SJCRH30 (cell line): ENCODE results near the gene PGM5. TPM values are rescaled to one million over a fixed set of nuclear protein-coding genes. Genes with fewer than 3 reads are reported as not detected.

ENCODE experiments used
- DNase-seq, 2 experiments: peaks; one replicate each; pipeline ENCODE4 v3.0.0-alpha.2; 2015 to 2020
- H3K27ac ChIP-seq: fragments of 250-450 bp; sonication (Bioruptor Pico); 2 replicates; pipeline ENCODE4 v1.5.1; 2020; ENCODE audit warnings: mild to moderate bottlenecking, moderate library complexity
- H3K27me3 ChIP-seq: fragments of 250-450 bp; sonication (Bioruptor Pico); 2 replicates; pipeline ENCODE4 v1.5.1; 2020; ENCODE audit warnings: mild to moderate bottlenecking, moderate library complexity
- H3K36me3 ChIP-seq: fragments of 250-450 bp; sonication (Bioruptor Pico); 2 replicates; pipeline ENCODE4 v1.5.1; 2020; ENCODE audit warnings: mild to moderate bottlenecking, moderate library complexity
- H3K4me1 ChIP-seq: fragments of 250-450 bp; sonication (Bioruptor Pico); 2 replicates; pipeline ENCODE4 v1.5.1; 2020; ENCODE audit warnings: mild to moderate bottlenecking, moderate library complexity
- H3K4me3 ChIP-seq: fragments of 250-450 bp; sonication (Bioruptor Pico); 2 replicates; pipeline ENCODE4 v1.5.1; 2020; ENCODE audit warnings: mild to moderate bottlenecking, moderate library complexity
- H3K9me3 ChIP-seq: fragments of 250-450 bp; sonication (Bioruptor Pico); replicated peaks from 2 replicates; pipeline ENCODE4 v1.5.1; 2020; ENCODE audit warnings: mild to moderate bottlenecking, moderate library complexity
- total RNA-seq: library from RNA; depleted of rRNA; stranded (reverse); fragments of >200 nt; shearing (Covaris generic); gene quantifications from 2 replicates; pipeline ENCODE4 v1.2.3, GENCODE V29; 2014

PGM5 gene
- total RNA-seq, 1 experiment from 2014 or later = 119 TPM

DNA sequence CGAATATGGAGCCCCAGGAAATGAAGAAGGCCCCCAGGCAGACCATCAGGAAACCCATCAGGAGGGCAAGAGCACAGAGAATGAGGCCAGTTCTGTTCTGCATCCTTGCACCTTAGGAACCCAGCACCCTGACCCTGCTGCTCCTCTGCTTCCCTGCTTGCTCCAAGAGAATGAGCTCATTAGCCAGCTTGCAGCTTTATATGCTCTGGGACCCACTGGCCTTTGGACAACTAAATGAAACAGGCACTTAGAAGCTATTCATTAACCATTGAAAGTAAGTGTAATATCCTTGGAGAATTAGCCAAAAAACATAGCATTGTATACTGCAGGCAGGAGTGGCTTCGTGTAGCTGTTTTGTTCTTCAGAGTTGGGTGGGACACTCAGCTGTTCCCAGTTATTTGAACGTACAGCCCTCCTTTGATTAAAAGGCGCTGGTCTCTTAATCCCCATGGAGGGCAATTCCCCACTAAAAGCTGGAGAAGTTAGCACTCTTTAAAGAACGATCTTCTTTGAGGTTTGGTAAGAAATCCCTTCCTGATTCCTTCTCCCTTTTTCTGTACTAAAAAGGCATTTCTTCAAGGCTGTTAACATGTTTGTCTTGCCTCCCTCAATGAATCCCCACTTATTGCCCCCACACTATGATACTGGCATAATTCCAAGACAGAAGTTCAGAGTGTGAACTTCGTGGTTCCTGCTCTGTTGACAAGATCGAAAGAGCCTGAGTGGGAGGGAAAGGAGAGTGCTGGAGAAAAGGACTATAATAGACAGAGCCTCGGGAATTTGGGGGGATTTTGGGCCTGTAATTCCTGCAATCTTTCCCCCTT is 184.5 kb downstream of the PGM5 start, which contains the start of gene TMEM252:
TSS of gene TMEM252 (minus strand) at position 172 of the 824 bp plus-strand sequence. CDS start at position 103, 69 bp downstream.
- H3K9me3 ChIP-seq = no peaks in the 10 kb centered on the region; the same call in 1 of the 2 replicates
- H3K4me3 ChIP-seq = peak within 1 kb of the TSS; percentile 23
- peaks cover 52% of the 10 kb centered on the region for H3K4me1 ChIP-seq
- DNase-seq = peak; percentile 76 to 93
- no peaks in the 10 kb centered on the region for H3K27me3 ChIP-seq
- no peaks in the 10 kb centered on the region for H3K36me3 ChIP-seq
- H3K27ac ChIP-seq = peak within 1 kb of the TSS; percentile 80

- Histone ChIP-seq H3K36me3 (no peaks in the 10 kb centered on the region), H3K4me3 (peak overlapping the region; percentile 23), H3K4me1 (peaks cover 58% of the 10 kb centered on the region), H3K27me3 (no peaks in the 10 kb centered on the region), H3K9me3 (no peaks in the 10 kb centered on the region; the same call in 1 of the 2 replicates), H3K27ac (peak overlapping the region; percentile 80)
- DNase-seq = no peak
Measured at GRCh38 chr9:68541568-68541967, 185.2 kb downstream of the PGM5 start.

DNA sequence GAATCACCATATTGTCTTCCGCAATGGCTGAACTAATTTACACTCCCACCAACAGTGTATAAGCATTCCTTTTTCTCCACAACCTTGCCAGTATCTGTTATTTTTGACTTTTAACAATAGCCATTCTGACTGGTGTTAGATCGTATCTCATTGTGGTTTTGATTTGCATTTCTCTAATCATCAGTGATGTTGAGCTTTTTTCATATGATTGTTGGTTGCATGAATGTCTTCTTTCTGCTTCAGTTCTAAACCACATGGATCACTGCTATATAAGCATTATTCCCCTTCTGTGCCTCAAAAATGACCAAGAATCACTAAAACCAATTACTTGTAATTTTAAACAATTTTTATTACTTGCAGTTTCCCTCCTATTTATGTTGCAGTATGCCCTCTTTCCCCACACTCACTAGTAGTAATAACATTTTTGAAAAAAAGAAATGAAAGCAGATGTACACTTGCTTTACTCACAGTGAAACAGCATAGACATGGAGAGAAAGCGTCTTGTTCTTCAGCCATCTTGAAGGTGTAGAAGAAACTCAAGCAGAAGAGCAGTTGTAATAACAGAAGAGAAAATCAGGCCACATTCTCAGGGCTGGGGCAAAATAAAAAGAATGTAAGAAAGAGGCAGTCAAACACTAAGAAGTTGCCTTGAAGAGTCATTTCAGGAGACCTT is 188.8 kb downstream of the PGM5 start:
- Histone ChIP-seq H3K4me3 (no peak overlapping the region), H3K27ac (peak overlapping the region; percentile 88), H3K4me1 (peaks cover 70% of the 10 kb centered on the region), H3K9me3 (no peaks in the 10 kb centered on the region), H3K36me3 (no peaks in the 10 kb centered on the region), H3K27me3 (no peaks in the 10 kb centered on the region)
- DNase-seq = no peak

- Histone ChIP-seq H3K4me1 (peaks cover 53% of the 10 kb centered on the region), H3K4me3 (peak overlapping the region; percentile 22), H3K27me3 (no peaks in the 10 kb centered on the region), H3K9me3 (no peaks in the 10 kb centered on the region), H3K27ac (peak overlapping the region; percentile 88), H3K36me3 (no peaks in the 10 kb centered on the region)
- peak; percentile 90 to 98 for DNase-seq
Measured at GRCh38 chr9:68546596-68547390, 190.4 kb downstream of the PGM5 start.

GRCh38 chr9:68547417-68547816 is 191.0 kb downstream of the PGM5 start:
- H3K4me1 ChIP-seq = peaks cover 55% of the 10 kb centered on the region
- no peaks in the 10 kb centered on the region for H3K36me3 ChIP-seq
- DNase-seq = peak in 1 of 2 experiments; percentile 55
- peak overlapping the region; percentile 88 for H3K27ac ChIP-seq
- no peaks in the 10 kb centered on the region for H3K27me3 ChIP-seq
- H3K9me3 ChIP-seq = no peaks in the 10 kb centered on the region
- H3K4me3 ChIP-seq = peak overlapping the region; percentile 22; the same call in 1 of the 2 replicates

DNA sequence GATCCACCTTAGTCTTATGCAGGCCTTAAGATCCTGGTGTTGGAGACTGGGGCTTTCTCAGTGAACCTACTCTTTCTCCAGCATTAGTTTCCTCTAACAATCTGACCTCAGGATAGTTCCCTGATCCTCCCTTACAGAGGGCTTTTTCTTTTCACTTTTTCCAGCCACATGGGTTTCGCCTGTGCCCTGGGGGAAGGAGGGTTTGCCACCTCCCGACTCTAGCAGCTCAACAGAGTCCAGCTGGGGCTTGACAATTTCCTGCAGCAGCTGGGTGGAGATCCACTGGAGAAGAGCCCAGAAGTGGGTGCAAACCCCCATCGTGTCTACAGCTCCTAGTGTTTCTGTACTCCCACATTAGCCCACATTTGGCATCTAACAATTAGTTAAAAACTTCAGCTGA is 191.8 kb downstream of the PGM5 start:
- H3K27ac ChIP-seq = peak overlapping the region; percentile 88

GRCh38 chr9:68551191-68551590 is 194.8 kb downstream of the PGM5 start:
- H3K9me3 ChIP-seq = no peaks in the 10 kb centered on the region
- no peaks in the 10 kb centered on the region for H3K36me3 ChIP-seq
- H3K27me3 ChIP-seq = no peaks in the 10 kb centered on the region
- no peak overlapping the region for H3K4me3 ChIP-seq
- DNase-seq = no peak
- peaks cover 56% of the 10 kb centered on the region for H3K4me1 ChIP-seq
- no peak overlapping the region for H3K27ac ChIP-seq

More for the DNA sequence above, 191.8 kb downstream of the PGM5 start:
- H3K27me3 ChIP-seq = no peaks in the 10 kb centered on the region
- peaks cover 62% of the 10 kb centered on the region for H3K4me1 ChIP-seq
- H3K36me3 ChIP-seq = no peaks in the 10 kb centered on the region
- peak; percentile 75 to 91 for DNase-seq
- H3K4me3 ChIP-seq = no peak overlapping the region; the same call in 1 of the 2 replicates
- no peaks in the 10 kb centered on the region for H3K9me3 ChIP-seq

GRCh38 chr9:68552700-68553476 is 196.5 kb downstream of the PGM5 start:
- no peaks in the 10 kb centered on the region for H3K36me3 ChIP-seq
- H3K9me3 ChIP-seq = no peaks in the 10 kb centered on the region
- H3K27me3 ChIP-seq = no peaks in the 10 kb centered on the region
- no peak overlapping the region for H3K4me3 ChIP-seq
- DNase-seq = peak in 1 of 2 experiments; percentile 70
- H3K4me1 ChIP-seq = peaks cover 41% of the 10 kb centered on the region
- peak overlapping the region; percentile 44 for H3K27ac ChIP-seq

DNA sequence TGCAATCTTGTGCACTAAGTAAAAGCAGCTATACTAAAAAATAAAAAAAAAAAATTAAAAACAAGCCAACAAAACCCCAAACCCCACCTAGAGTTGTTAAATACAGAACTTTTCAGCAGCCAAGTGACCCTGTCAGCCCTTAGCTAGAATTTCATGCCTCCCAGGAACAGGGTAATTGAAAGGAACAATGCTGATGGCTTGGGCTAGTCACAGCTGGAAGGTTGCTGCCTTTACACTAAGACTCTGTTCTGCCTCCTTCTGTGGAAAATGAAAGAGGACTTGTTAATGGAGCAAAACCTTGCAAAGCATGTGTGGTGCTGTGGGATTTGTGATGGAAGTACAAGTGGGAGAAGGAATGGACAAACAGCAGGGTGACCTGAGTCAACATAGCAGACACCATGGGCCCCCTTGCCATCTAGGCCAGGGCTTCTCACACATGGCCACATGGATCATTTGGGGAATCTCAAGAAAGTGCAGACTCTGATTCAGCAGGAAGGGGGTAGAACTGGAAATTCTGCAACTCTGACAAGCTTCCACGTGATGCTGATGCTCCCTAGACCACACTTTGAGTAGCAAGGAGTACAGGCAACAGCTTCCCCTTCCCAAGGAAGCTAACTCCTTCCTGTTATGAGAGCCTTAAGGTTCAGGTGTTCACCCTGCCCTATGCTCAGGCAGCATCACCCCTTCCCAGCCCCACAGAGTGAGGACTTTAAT is 199.2 kb downstream of the PGM5 start:
- Histone ChIP-seq H3K4me3 (no peak overlapping the region), H3K27me3 (no peaks in the 10 kb centered on the region), H3K36me3 (no peaks in the 10 kb centered on the region), H3K9me3 (no peaks in the 10 kb centered on the region), H3K4me1 (peaks cover 35% of the 10 kb centered on the region), H3K27ac (no peak overlapping the region)
- DNase-seq = peak in 1 of 2 experiments; percentile 37

DNA sequence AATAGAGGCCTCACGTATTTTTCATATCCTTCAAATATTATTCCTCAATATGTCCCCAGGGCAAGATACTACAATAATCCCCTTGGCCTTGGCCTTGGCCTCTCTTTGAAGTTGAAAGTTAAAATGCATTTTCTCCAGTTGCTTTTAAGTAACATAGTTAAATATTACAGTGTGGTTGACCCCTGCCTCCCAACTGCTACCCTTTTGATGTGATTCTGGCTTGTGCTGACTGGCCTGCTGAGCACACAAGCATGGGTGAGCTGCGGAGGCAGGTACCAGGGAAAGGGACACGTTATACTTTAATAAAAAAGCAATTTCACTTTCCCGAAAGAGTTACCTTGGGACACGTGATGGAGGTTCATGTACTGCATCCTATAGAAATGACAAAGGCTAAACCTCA is 202.1 kb downstream of the PGM5 start:
- DNase-seq = no peak
- no peaks in the 10 kb centered on the region for H3K9me3 ChIP-seq
- no peaks in the 10 kb centered on the region for H3K36me3 ChIP-seq

DNA sequence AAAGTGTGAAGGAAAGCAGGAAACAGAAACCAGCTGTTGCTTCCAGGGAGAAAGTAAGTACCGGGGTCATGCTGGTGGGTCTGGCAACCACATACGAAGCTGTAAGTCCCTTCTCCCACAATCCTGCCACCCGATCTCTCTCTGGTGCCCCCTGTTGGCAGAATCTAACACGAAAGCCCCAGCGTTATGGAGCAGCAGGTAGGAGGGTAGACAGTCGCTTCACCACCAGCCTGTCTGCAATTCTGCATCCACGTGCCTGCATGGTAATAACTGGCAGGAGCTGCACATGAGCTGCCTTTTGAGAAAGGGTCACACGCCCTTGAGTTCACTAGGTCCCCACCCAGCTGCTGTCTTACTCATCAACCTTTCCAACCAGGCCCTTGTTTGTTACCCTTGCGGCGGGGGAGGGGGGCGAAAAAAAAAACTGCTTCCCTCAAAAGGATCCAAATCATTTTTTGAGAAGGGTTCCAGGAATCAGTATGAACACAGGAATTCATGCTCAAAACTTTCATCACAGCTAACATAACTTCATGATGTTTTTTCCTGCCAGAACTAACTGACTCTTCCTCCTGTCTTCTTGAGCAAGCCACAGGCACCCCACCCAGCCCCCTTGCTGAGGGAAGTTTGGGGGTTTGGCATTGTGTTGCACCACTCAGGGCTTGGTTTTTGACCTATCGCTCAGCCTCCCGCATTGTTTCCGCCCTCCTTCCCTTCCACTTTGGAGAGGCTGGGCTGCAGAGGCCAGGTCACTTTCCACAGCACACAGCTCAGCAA is 203.8 kb downstream of the PGM5 start:
- Histone ChIP-seq H3K4me3 (no peak overlapping the region), H3K27me3 (no peaks in the 10 kb centered on the region), H3K27ac (no peak overlapping the region), H3K36me3 (no peaks in the 10 kb centered on the region), H3K9me3 (no peaks in the 10 kb centered on the region), H3K4me1 (peaks cover 11% of the 10 kb centered on the region; the same call in 1 of the 2 replicates)
- peak; percentile 68 to 86 for DNase-seq

More for the DNA sequence above, 202.1 kb downstream of the PGM5 start:
- no peak overlapping the region for H3K27ac ChIP-seq
- H3K27me3 ChIP-seq = no peaks in the 10 kb centered on the region
- peaks cover 18% of the 10 kb centered on the region for H3K4me1 ChIP-seq
- no peak overlapping the region for H3K4me3 ChIP-seq

DNA sequence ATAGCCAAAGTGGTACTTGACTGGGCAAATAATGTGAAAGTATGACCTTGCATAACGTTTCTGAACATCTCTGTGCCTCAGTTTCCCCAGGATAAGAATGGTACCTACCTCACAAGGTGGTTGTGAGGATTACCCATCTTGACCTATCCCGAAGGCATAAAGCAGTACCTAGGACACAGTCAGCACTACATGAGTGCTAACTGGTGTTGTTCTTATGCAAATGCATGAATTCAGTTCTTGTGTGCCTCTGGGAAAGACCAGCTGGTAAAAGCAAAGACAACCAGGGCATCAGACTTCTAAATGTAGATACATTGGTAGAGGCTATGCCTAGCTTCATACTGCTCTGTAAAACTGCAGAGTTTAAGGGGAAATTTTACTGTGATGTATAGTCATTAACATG is 206.1 kb downstream of the PGM5 start:
- DNase-seq = no peak
- Histone ChIP-seq H3K4me1 (peaks cover 11% of the 10 kb centered on the region; the same call in 1 of the 2 replicates), H3K36me3 (no peaks in the 10 kb centered on the region), H3K27me3 (no peaks in the 10 kb centered on the region), H3K4me3 (no peak overlapping the region), H3K27ac (no peak overlapping the region), H3K9me3 (no peaks in the 10 kb centered on the region)

- H3K27me3 ChIP-seq = no peaks in the 10 kb centered on the region
- H3K9me3 ChIP-seq = no peaks in the 10 kb centered on the region
- no peak for DNase-seq
- H3K36me3 ChIP-seq = no peaks in the 10 kb centered on the region
- H3K4me1 ChIP-seq = no peaks in the 10 kb centered on the region; the same call in 1 of the 2 replicates
- no peak overlapping the region for H3K27ac ChIP-seq
- H3K4me3 ChIP-seq = no peak overlapping the region
Measured at GRCh38 chr9:68567565-68567964, 211.2 kb downstream of the PGM5 start.
